Smooth muscle cell of the umbilical artery (primary cell): ENCODE results near the gene PSMB7. TPM values are rescaled to one million over a fixed set of nuclear protein-coding genes. Genes with fewer than 3 reads are reported as not detected.

Experiments
- total RNA-seq: library from RNA; depleted of rRNA; stranded (reverse); fragments of >200 nt; gene quantifications from 2 replicates; pipeline ENCODE4 v1.2.3, GENCODE V29; 2014

The PSMB7 gene
- total RNA-seq: 162 and 201 TPM in 2 replicates

DNA sequence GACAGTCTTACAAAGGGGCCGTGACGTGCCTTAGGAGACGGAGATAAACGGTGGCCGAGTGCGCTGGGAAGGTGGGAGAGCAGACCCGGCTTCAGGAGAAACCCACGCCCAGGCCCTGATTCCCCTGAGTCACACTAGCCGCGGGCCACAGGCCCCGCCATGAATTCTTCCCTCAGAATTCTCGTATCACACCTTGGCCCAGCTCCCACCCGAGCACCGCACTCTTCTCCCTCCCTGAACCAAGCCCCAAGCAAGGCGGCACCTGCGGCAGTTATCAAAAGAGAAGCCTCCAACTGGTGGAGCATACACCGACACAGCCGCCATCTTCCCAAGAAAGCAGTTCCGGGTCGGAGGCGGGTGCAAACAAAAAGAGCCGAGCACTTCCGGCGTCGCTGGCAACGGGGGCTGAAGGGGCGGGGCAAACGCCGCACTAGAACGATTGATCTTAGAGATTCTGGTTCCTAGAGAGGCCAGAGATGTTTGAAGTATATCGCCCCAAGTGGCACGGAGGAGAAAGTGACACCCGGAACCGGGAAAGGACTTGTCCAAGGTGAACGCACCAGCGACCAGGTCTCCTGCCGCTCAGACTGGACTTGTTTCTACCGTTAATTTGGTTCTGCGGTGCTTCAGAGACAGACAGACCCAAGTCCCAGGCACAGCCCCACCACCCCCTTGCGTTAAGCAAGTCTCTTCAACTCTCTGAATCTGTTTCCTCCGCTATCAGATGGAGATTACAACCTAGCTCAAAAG, at the start of gene PSMB7:
Gene PSMB7 (minus strand): TSS at position 341 of the 750 bp plus-strand sequence. CDS start 17 bp downstream, at position 324.

DNA sequence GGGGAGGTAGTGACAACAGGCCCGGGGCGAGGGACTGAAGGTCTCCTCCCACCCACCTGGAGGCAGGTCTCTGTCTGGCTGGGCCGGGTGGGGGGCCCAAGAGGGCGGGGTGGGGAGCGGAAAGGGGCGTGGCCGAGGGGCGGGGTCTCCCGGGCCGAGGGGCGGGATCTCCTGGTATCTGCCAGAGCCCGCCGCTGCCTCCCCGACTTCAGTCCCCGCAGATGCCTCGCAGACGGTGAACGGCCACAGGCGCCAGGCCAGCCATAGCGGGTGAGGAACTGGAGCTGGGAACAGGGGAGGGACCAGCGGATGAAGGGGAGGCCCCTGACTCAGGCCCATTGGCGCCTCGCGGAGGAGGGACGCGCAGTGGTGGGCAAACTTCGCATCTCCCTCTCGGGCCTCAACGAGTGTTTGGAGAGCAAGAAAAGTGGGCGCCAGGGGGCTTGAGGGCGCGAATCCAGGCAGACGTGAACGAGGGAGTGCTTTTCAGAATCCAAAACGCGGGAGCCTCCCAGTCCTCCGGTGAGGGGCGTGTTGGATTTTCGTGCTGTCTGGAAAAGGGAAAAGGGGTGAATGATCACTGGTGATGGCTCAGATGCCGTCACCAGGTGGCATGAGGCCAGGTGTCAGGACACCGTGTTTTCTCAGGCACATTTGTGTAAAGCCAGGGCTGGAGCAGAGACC, 35.1 kb upstream of the PSMB7 start, which contains the start of gene ADGRD2:
Gene ADGRD2 (plus strand): TSS at position 211 of the 684 bp plus-strand sequence. CDS start 1,216 bp downstream, outside the sequence.

Other genes with a start within 250 kb of the PSMB7 start
- 65.9 and 86.7 TPM in 2 replicates for gene NEK6, start 157.5 kb downstream of the PSMB7 start, total RNA-seq
- gene ADGRD2, start 35.0 kb upstream of the PSMB7 start, total RNA-seq: not detected in 2 replicates
- gene NR5A1, start 92.0 kb upstream of the PSMB7 start, total RNA-seq: not detected in 2 replicates